OCI-LY7 (cell line): Measurements from ENCODE around the gene ZC3H15. TPM values are rescaled to one million over a fixed set of nuclear protein-coding genes. Genes with fewer than 3 reads are reported as not detected.
"Not testable (repeated sequence)": the region's sequence is repeated elsewhere in the genome, so short reads cannot be mapped to it uniquely, and the experiment has no call there.

Experiments used
- BruUV-seq: library from RNA; stranded (reverse); fragments of 400-500 nt; replicated peaks from 2 replicates; lab custom pipeline; 2021; lab: Mats Ljungman, UMichigan
- CTCF ChIA-PET: fragments of 300-600 bp; sonication (Branson Sonifier 250); formaldehyde crosslinking; loops from one replicate; lab custom pipeline; 2022; ENCODE audit warnings: antibody characterized with exemption; ENCODE audit not compliant: unreplicated experiment; lab: Charles Lee
- POLR2A ChIA-PET: fragments of 300-600 bp; sonication (Branson Sonifier 250); formaldehyde crosslinking; loops from one replicate; lab custom pipeline; 2022; ENCODE audit warnings: antibody characterized with exemption; lab: Charles Lee
- DNase-seq: peaks from one replicate; pipeline ENCODE4 v3.0.0-alpha.2; 2015; ENCODE audit warnings: low spot score
- H2AFZ ChIP-seq: fragments of 200-600 bp; sonication (generic), shearing (Covaris generic); 2 replicates; pipeline ENCODE4 v1.6.1; 2014; ENCODE audit warnings: mild to moderate bottlenecking, antibody characterized with exemption, low read length, moderate library complexity
- H3K27ac ChIP-seq: fragments of 200-600 bp; sonication (generic); 2 replicates; pipeline ENCODE4 v1.5.1; 2014; ENCODE audit warnings: mixed run types, low read depth, mild to moderate bottlenecking, moderate library complexity, low read length, inconsistent platforms; ENCODE audit not compliant: poor library complexity, severe bottlenecking
- H3K36me3 ChIP-seq: fragments of 200-600 bp; sonication (generic); 2 replicates; pipeline ENCODE4 v1.6.1; 2014; ENCODE audit warnings: mild to moderate bottlenecking, antibody characterized with exemption, low read length, moderate library complexity, mixed read lengths; ENCODE audit not compliant: insufficient read depth
- H3K4me1 ChIP-seq: fragments of 200-600 bp; sonication (generic); 2 replicates; pipeline ENCODE4 v1.5.1; 2014; ENCODE audit warnings: mild to moderate bottlenecking, low read length; ENCODE audit not compliant: insufficient read depth, poor library complexity, severe bottlenecking
- H3K4me2 ChIP-seq: fragments of 200-600 bp; sonication (generic); 2 replicates; pipeline ENCODE4 v1.6.1; 2014; ENCODE audit warnings: mild to moderate bottlenecking, low read length
- H3K4me3 ChIP-seq: fragments of 200-600 bp; sonication (generic); 2 replicates; pipeline ENCODE4 v1.5.1; 2014; ENCODE audit warnings: mild to moderate bottlenecking, low read depth, low read length; ENCODE audit not compliant: poor library complexity, severe bottlenecking
- H3K79me2 ChIP-seq: fragments of 200-600 bp; sonication (generic); 2 replicates; pipeline ENCODE4 v1.6.1; 2016; ENCODE audit warnings: low read depth, mild to moderate bottlenecking, low read length, moderate library complexity, mixed read lengths; ENCODE audit not compliant: insufficient read depth
- H3K9me2 ChIP-seq: fragments of 200-600 bp; sonication (generic); 2 replicates; pipeline ENCODE4 v1.6.1; 2016; ENCODE audit warnings: mild to moderate bottlenecking, low read length, mixed read lengths; ENCODE audit not compliant: insufficient read depth
- H3K9me3 ChIP-seq: fragments of 200-600 bp; sonication (generic); 2 replicates; pipeline ENCODE4 v1.6.1; 2014; ENCODE audit warnings: mild to moderate bottlenecking, mixed run types, low read length, mixed read lengths
- H4K20me1 ChIP-seq: fragments of 200-600 bp; sonication (generic); 2 replicates; pipeline ENCODE4 v1.6.1; 2014; ENCODE audit warnings: mild to moderate bottlenecking, antibody characterized with exemption, low read length, moderate library complexity, mixed read lengths; ENCODE audit not compliant: insufficient read depth
- EZH2phosphoT487 ChIP-seq: fragments of 200-600 bp; sonication (generic); IDR thresholded peaks from 2 replicates; pipeline ENCODE4 v1.6.1; 2018; ENCODE audit warnings: low read depth, borderline replicate concordance, mild to moderate bottlenecking, mixed run types, antibody characterized with exemption, low read length, moderate library complexity, mixed read lengths
- intact Hi-C: fragments of 100-400 bp; cut with micrococcal nuclease; formaldehyde crosslinking; loops from one replicate; pipeline ENCODE4 v1.10.0; 2022; ENCODE audit not compliant: unreplicated experiment
- total RNA-seq, 2 experiments: library from RNA; depleted of rRNA in 1 of 2; stranded (reverse); fragments of >200 nt in 1 of 2; shearing (Covaris generic) in 1 of 2; gene quantifications; 2 replicates each; pipeline ENCODE4 v1.2.3, GENCODE V29; 2014 to 2022
- TF ChIP-seq, protein P1 (sequence below): fragments of 200-600 bp; sonication (generic); conservative IDR thresholded peaks from 2 replicates; pipeline ENCODE4 v1.5.1; 2014; ENCODE audit warnings: mild to moderate bottlenecking, antibody characterized with exemption, low read length, moderate library complexity, mixed read lengths

Gene ZC3H15
- total RNA-seq, 2 experiments from 2014 or later: 47.7 to 74.0 TPM

DNA sequence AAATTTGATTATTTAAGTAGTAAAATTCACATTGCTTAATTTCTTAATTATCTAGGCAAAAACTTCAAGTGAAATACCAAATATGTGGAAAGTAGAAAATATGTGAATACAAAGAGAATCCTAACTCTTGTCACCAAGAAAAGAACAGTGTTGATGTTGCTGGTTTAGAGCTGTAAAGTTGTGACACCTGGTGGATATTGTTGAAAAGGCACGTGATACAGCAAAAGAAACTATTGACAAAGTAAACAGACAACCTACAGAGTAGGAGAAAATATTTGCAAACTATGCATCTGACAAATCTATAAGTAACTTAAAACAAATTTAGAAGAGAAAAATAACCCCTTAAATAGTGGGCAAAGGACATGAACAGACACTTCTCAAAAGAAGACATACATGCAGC lies 25.6 kb upstream of the ZC3H15 start:
- Histone ChIP-seq H3K36me3 (0 out of 2 replicates have a peak, but pooled peaks cover 4% of the 10 kb centered on the region), H3K27ac (no peak overlapping the region), H3K4me3 (no peak overlapping the region), H4K20me1 (no peaks in the 10 kb centered on the region), H3K4me1 (no peaks in the 10 kb centered on the region), H3K9me3 (no peaks in the 10 kb centered on the region), H3K79me2 (no peaks in the 10 kb centered on the region), H3K9me2 (no peaks in the 10 kb centered on the region), H2AFZ (no peak overlapping the region), H3K4me2 (no peak overlapping the region)
- peak; percentile 18 for DNase-seq
- TF ChIP-seq, protein P1, sequence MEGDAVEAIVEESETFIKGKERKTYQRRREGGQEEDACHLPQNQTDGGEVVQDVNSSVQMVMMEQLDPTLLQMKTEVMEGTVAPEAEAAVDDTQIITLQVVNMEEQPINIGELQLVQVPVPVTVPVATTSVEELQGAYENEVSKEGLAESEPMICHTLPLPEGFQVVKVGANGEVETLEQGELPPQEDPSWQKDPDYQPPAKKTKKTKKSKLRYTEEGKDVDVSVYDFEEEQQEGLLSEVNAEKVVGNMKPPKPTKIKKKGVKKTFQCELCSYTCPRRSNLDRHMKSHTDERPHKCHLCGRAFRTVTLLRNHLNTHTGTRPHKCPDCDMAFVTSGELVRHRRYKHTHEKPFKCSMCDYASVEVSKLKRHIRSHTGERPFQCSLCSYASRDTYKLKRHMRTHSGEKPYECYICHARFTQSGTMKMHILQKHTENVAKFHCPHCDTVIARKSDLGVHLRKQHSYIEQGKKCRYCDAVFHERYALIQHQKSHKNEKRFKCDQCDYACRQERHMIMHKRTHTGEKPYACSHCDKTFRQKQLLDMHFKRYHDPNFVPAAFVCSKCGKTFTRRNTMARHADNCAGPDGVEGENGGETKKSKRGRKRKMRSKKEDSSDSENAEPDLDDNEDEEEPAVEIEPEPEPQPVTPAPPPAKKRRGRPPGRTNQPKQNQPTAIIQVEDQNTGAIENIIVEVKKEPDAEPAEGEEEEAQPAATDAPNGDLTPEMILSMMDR: peak; percentile 72
- no peak for TF ChIP-seq EZH2phosphoT487
- intact Hi-C loops: no loop called here
- ChIA-PET CTCF (no interaction called here), POLR2A (interaction anchor here (0.6 kb wide), 1 partner anchor 911 kb away, joined by 3 read pairs; no protein-coding TSS in a partner anchor)
- no TSS peak for BruUV-seq

DNA sequence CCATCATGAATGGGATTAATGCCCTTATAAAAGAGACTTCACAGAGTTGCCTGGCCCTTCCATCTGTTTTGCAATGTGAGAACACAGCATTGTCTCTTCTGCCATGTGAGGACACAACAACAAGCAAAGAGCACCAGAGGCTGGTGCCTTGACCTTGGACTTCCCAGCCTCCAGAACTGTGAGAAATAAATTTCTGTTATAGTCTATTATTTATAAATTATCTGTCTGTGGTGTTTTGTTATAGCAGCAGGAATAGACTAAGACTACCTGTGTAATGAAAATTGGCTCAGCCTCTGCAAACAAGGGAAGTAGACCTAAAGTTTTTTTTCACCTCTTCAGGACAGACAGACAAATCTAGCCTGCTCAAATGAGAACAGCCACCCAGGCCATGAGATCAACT lies 19.3 kb upstream of the ZC3H15 start:
- ChIA-PET CTCF (no interaction called here), POLR2A (no interaction called here)
- Histone ChIP-seq H3K36me3 (no peaks in the 10 kb centered on the region), H3K4me2 (no peak overlapping the region), H3K4me3 (no peak overlapping the region), H2AFZ (no peak overlapping the region), H3K9me3 (no peaks in the 10 kb centered on the region), H3K79me2 (no peaks in the 10 kb centered on the region), H3K9me2 (no peaks in the 10 kb centered on the region), H3K4me1 (no peaks in the 10 kb centered on the region), H3K27ac (no peak overlapping the region), H4K20me1 (no peaks in the 10 kb centered on the region)
- TF ChIP-seq, protein P1: no peak
- no peak for TF ChIP-seq EZH2phosphoT487
- no peak for DNase-seq
- BruUV-seq: no TSS peak
- intact Hi-C loops: no loop called here

DNA sequence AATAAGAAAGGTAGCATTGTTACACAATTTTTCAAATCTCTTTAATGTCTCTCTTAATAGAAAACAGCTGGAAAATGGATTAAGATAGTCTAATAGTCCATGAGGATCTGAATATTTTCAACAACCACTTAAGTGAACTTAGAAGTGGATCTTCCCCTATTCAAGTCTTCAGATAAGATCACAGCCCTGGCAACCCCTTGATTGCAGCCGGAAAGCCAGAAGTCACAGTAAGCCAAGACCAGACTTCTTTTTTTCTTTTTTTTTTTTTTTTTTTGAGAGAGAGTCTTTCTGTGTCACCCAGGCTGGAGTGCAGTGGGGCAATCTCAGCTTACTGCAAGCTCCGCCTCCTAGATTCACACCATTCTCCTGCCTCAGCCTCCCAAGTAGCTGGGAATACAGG lies 18.6 kb upstream of the ZC3H15 start:
- Histone ChIP-seq H3K36me3 (no peaks in the 10 kb centered on the region), H3K4me2 (no peak overlapping the region), H3K4me3 (no peak overlapping the region), H3K4me1 (no peaks in the 10 kb centered on the region), H3K79me2 (no peaks in the 10 kb centered on the region), H3K27ac (no peak overlapping the region), H2AFZ (no peak overlapping the region), H3K9me3 (no peaks in the 10 kb centered on the region), H4K20me1 (no peaks in the 10 kb centered on the region), H3K9me2 (no peaks in the 10 kb centered on the region)
- TF ChIP-seq EZH2phosphoT487: no peak
- TF ChIP-seq, protein P1: no peak
- BruUV-seq: no TSS peak
- intact Hi-C loops: no loop called here
- POLR2A ChIA-PET: no interaction called here
- CTCF ChIA-PET: no interaction called here
- DNase-seq: no peak

DNA sequence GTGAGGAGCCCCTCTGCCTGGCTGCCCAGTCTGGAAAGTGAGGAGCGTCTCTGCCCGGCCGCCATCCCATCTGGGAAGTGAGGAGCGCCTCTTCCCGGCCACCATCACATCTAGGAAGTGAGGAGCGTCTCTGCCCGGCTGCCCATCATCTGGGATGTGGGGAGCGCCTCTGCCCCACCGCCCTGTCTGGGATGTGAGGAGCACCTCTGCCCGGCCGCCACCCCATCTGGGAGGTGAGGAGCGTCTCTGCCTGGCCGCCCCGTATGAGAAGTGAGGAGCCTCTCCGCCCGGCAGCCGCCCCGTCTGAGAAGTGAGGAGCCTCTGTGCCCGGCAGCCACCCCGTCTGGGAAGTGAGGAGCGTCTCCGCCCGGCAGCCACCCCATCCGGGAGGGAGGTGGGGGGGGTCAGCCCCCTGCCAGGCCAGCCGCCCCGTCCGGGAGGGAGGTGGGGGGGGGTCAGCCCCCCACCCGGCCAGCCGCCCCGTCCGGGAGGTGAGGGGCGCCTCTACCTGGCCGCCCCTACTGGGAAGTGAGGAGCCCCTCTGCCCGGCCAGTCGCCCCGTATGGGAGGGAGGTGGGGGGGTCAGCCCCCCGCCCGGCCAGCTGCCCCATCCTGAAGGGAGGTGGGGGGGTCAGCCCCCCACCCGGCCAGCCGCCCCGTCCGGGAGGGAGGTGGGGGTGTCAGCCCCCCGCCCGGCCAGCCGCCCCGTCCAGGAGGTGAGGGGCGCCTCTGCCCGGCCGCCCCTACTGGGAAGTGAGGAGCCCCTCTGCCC lies 13.2 kb upstream of the ZC3H15 start:
- not testable (repeated sequence) for BruUV-seq

More for the DNA sequence above, 13.2 kb upstream of the ZC3H15 start:
- DNase-seq, H4K20me1 ChIP-seq, H3K9me2 ChIP-seq, H2AFZ ChIP-seq, H3K9me3 ChIP-seq, intact Hi-C loops, H3K4me3 ChIP-seq, H3K4me2 ChIP-seq, H3K4me1 ChIP-seq, POLR2A ChIA-PET, H3K36me3 ChIP-seq, CTCF ChIA-PET, H3K27ac ChIP-seq, H3K79me2 ChIP-seq: not testable (repeated sequence)
